Neural cell (in vitro differentiated cells): Measurements from ENCODE around the gene SAC3D1. TPM values are rescaled to one million over a fixed set of nuclear protein-coding genes. Genes with fewer than 3 reads are reported as not detected.

Experiments
- H2AFZ ChIP-seq: fragments of 200-600, 300-800 bp; sonication (generic), shearing (Covaris generic); 2 replicates; pipeline ENCODE4 v1.6.0; 2014; ENCODE audit warnings: low read depth, mild to moderate bottlenecking, antibody characterized with exemption, low read length, moderate library complexity
- H3F3A ChIP-seq: fragments of 200-600 bp; shearing (Covaris generic); 2 replicates; pipeline ENCODE4 v1.6.1; 2016; ENCODE audit warnings: mild to moderate bottlenecking, moderate library complexity, mixed read lengths, antibody characterized with exemption, low read length; ENCODE audit not compliant: insufficient read depth, poor library complexity, severe bottlenecking
- H3K27ac ChIP-seq: fragments of 200-600, 300-800 bp; sonication (generic), shearing (Covaris generic); 2 replicates; pipeline ENCODE4 v1.5.1; 2014; ENCODE audit warnings: mild to moderate bottlenecking, low read length, moderate library complexity
- H3K27me3 ChIP-seq: fragments of 300-800, 200-600 bp; sonication (generic), shearing (Covaris generic); 2 replicates; pipeline ENCODE4 v1.6.0; 2014; ENCODE audit warnings: mild to moderate bottlenecking, low read depth, low read length, moderate library complexity; ENCODE audit not compliant: insufficient read depth
- H3K36me3 ChIP-seq: fragments of 300-800, 200-600 bp; sonication (generic), shearing (Covaris generic); 2 replicates; pipeline ENCODE4 v1.5.1; 2014; ENCODE audit warnings: mild to moderate bottlenecking, antibody characterized with exemption, low read length, moderate library complexity; ENCODE audit not compliant: insufficient read depth
- H3K4me2 ChIP-seq: fragments of 300-800, 200-600 bp; sonication (generic), shearing (Covaris generic); 2 replicates; pipeline ENCODE4 v1.6.0; 2014; ENCODE audit warnings: mild to moderate bottlenecking, low read length
- H3K4me3 ChIP-seq: fragments of 300-800, 200-600 bp; sonication (generic), shearing (Covaris generic); 2 replicates; pipeline ENCODE4 v1.5.1; 2014; ENCODE audit warnings: mild to moderate bottlenecking, low read length, moderate library complexity
- H3K79me2 ChIP-seq: fragments of 200-600 bp; shearing (Covaris generic); replicated peaks from 2 replicates; pipeline ENCODE4 v1.6.0; 2014; ENCODE audit warnings: mild to moderate bottlenecking, low read length, moderate library complexity; ENCODE audit not compliant: insufficient read depth
- H3K9ac ChIP-seq: fragments of 300-800, 200-600 bp; sonication (generic), shearing (Covaris generic); 2 replicates; pipeline ENCODE4 v1.6.1; 2016; ENCODE audit warnings: mild to moderate bottlenecking, low read length, mixed read lengths
- H3K9me2 ChIP-seq: fragments of 200-600 bp; shearing (Covaris generic); 2 replicates; pipeline ENCODE4 v1.6.1; 2016; ENCODE audit warnings: mild to moderate bottlenecking, low read length, mixed read lengths; ENCODE audit not compliant: insufficient read depth
- H3K9me3 ChIP-seq: fragments of 200-600, 300-800 bp; sonication (generic), shearing (Covaris generic); 2 replicates; pipeline ENCODE4 v1.6.1; 2016; ENCODE audit warnings: mild to moderate bottlenecking, mixed run types, low read length, moderate library complexity, mixed read lengths
- H4K20me1 ChIP-seq: fragments of 200-600 bp; shearing (Covaris generic); 2 replicates; pipeline ENCODE4 v1.6.1; 2016; ENCODE audit warnings: mild to moderate bottlenecking, mixed run types; ENCODE audit not compliant: insufficient read depth
- EP300 ChIP-seq: fragments of 450-650 bp; conservative IDR thresholded peaks from 2 replicates; pipeline ENCODE4 v1.6.1; 2014; ENCODE audit warnings: antibody characterized with exemption, mild to moderate bottlenecking, moderate library complexity; ENCODE audit not compliant: poor library complexity, severe bottlenecking
- EZH2 ChIP-seq: fragments of 200-600, 300-800 bp; shearing (Covaris generic), sonication (generic); IDR thresholded peaks from 2 replicates; pipeline ENCODE4 v1.6.1; 2014; ENCODE audit warnings: antibody characterized with exemption, low read length, borderline replicate concordance, mild to moderate bottlenecking; ENCODE audit not compliant: insufficient read depth, poor library complexity, severe bottlenecking
- MXI1 ChIP-seq: fragments of 450-650 bp; conservative IDR thresholded peaks from 2 replicates; pipeline ENCODE4 v1.6.1; 2014; ENCODE audit warnings: antibody characterized with exemption, mild to moderate bottlenecking; ENCODE audit not compliant: poor library complexity, severe bottlenecking
- POLR2AphosphoS5 ChIP-seq: IDR thresholded peaks from 2 replicates; pipeline ENCODE4 v1.6.1; 2012
- RAD21 ChIP-seq: fragments of 450-650 bp; conservative IDR thresholded peaks from 2 replicates; pipeline ENCODE4 v1.6.1; 2014; ENCODE audit warnings: antibody characterized with exemption, mild to moderate bottlenecking, moderate library complexity
- SMC3 ChIP-seq: fragments of 450-650 bp; conservative IDR thresholded peaks from 2 replicates; pipeline ENCODE4 v1.6.1; 2014; ENCODE audit warnings: antibody characterized with exemption, mild to moderate bottlenecking, moderate library complexity; ENCODE audit not compliant: poor library complexity
- TAF1 ChIP-seq: IDR thresholded peaks from 2 replicates; pipeline ENCODE4 v1.6.1; 2012; ENCODE audit warnings: low read depth
- polyA plus RNA-seq: library from polyadenylated mRNA; depleted of rRNA; stranded (reverse); fragments of >200 nt; gene quantifications from 2 replicates; pipeline ENCODE4 v1.2.3, GENCODE V29; 2014
- TF ChIP-seq, protein P1 (sequence below): IDR thresholded peaks from 2 replicates; pipeline ENCODE4 v1.6.1; 2012; ENCODE audit warnings: borderline replicate concordance
- TF ChIP-seq, protein P2 (sequence below): fragments of 450-650 bp; IDR thresholded peaks from 2 replicates; pipeline ENCODE4 v1.5.1; 2014; ENCODE audit warnings: antibody characterized with exemption, mild to moderate bottlenecking, moderate library complexity; ENCODE audit not compliant: poor library complexity, severe bottlenecking

The SAC3D1 gene
- polyA plus RNA-seq, 1 donor from 2014 or later, result 23.5 TPM

DNA sequence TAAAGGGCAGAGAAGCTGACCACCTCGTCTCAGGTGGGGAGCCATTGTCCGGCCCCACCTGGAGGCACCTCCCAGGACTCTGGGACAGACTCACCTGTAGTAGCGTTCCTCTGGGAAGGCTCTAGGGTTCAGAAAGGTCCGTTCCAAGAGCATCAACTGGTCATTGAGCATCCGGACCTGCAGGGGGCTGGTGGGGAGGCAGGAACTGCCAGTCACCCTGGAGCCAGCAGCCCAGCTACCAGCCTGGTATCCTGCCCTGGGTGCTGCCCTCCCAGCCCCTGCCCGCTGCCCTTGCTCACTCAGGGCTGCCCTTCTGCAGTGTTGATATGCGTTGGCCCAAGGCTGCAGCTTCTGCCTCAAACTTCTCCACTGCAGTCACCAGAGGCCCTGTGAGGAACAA is 4.7 kb downstream of the SAC3D1 start:
- H3K9ac ChIP-seq, result no peak overlapping the region
- peaks cover 9% of the 10 kb centered on the region for H3K79me2 ChIP-seq
- H3K27ac ChIP-seq, result no peak overlapping the region
- H2AFZ ChIP-seq, result no peak overlapping the region
- H3K4me3 ChIP-seq, result no peak overlapping the region
- TF ChIP-seq, protein P1, sequence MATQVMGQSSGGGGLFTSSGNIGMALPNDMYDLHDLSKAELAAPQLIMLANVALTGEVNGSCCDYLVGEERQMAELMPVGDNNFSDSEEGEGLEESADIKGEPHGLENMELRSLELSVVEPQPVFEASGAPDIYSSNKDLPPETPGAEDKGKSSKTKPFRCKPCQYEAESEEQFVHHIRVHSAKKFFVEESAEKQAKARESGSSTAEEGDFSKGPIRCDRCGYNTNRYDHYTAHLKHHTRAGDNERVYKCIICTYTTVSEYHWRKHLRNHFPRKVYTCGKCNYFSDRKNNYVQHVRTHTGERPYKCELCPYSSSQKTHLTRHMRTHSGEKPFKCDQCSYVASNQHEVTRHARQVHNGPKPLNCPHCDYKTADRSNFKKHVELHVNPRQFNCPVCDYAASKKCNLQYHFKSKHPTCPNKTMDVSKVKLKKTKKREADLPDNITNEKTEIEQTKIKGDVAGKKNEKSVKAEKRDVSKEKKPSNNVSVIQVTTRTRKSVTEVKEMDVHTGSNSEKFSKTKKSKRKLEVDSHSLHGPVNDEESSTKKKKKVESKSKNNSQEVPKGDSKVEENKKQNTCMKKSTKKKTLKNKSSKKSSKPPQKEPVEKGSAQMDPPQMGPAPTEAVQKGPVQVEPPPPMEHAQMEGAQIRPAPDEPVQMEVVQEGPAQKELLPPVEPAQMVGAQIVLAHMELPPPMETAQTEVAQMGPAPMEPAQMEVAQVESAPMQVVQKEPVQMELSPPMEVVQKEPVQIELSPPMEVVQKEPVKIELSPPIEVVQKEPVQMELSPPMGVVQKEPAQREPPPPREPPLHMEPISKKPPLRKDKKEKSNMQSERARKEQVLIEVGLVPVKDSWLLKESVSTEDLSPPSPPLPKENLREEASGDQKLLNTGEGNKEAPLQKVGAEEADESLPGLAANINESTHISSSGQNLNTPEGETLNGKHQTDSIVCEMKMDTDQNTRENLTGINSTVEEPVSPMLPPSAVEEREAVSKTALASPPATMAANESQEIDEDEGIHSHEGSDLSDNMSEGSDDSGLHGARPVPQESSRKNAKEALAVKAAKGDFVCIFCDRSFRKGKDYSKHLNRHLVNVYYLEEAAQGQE, result no peak
- no peak for TF ChIP-seq POLR2AphosphoS5
- no peak for TF ChIP-seq SMC3
- TF ChIP-seq, protein P2, sequence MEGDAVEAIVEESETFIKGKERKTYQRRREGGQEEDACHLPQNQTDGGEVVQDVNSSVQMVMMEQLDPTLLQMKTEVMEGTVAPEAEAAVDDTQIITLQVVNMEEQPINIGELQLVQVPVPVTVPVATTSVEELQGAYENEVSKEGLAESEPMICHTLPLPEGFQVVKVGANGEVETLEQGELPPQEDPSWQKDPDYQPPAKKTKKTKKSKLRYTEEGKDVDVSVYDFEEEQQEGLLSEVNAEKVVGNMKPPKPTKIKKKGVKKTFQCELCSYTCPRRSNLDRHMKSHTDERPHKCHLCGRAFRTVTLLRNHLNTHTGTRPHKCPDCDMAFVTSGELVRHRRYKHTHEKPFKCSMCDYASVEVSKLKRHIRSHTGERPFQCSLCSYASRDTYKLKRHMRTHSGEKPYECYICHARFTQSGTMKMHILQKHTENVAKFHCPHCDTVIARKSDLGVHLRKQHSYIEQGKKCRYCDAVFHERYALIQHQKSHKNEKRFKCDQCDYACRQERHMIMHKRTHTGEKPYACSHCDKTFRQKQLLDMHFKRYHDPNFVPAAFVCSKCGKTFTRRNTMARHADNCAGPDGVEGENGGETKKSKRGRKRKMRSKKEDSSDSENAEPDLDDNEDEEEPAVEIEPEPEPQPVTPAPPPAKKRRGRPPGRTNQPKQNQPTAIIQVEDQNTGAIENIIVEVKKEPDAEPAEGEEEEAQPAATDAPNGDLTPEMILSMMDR, result no peak
- no peaks in the 10 kb centered on the region for H3K9me2 ChIP-seq
- no peaks in the 10 kb centered on the region for H3K36me3 ChIP-seq
- H3K27me3 ChIP-seq, result no peaks in the 10 kb centered on the region
- H4K20me1 ChIP-seq, result no peaks in the 10 kb centered on the region
- no peaks in the 10 kb centered on the region for H3K9me3 ChIP-seq
- H3K4me2 ChIP-seq, result no peak overlapping the region
- H3F3A ChIP-seq, result no peaks in the 10 kb centered on the region

DNA sequence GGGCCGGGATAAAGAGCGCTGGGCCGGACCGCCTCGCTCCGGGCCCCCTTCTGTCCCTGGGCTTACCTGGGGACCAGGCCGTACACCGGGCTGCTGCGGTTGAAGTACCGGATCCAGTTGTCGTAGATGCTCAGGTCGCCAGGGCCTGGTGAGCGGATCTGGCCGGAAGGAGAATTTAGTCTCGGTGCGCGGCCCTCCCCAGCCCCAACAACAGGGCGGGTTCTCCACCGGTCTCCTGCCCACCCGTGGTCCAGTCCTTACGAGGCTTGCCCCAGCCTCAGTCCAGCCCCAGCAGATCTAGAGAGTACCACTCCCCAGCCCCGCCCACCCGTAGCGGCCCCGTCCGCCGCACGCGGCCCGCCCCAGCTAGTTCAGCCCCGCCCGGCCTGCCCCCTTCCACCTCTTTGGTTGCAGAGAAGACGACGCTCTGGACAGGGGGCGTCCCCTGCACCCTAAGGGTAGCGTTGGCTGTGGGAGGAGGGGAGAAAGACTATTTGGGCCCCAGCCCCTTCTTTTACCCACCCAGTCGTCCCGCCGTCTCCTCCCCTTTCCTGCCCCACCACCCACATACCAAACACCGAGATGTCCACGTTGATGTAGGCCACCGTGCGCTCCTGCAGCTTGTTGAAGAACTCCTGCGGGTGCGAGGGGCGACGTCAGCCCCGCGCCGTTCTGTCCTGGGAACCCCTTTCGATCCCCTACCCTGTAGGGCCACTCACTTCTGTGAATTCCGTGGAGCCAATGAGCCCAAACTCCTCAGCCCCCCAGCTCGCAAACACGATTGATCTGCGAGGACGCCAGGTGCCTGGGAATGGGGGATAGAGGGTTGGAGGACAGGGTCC is 6.8 kb downstream of the SAC3D1 start:
- no peaks in the 10 kb centered on the region for H3K36me3 ChIP-seq
- H3K9ac ChIP-seq, result no peak overlapping the region
- no peak overlapping the region for H3K4me3 ChIP-seq
- no peaks in the 10 kb centered on the region for H3K9me2 ChIP-seq
- TF ChIP-seq EP300, result no peak
- TF ChIP-seq, protein P2, result no peak
- no peak for TF ChIP-seq RAD21
- TF ChIP-seq EZH2, result no peak
- TF ChIP-seq SMC3, result no peak
- TF ChIP-seq MXI1, result no peak
- TF ChIP-seq POLR2AphosphoS5, result no peak
- TF ChIP-seq TAF1, result no peak
- TF ChIP-seq, protein P1, result no peak
- no peak overlapping the region for H2AFZ ChIP-seq
- no peaks in the 10 kb centered on the region for H4K20me1 ChIP-seq
- H3K27me3 ChIP-seq, result no peaks in the 10 kb centered on the region
- H3K4me2 ChIP-seq, result no peak overlapping the region
- no peak overlapping the region for H3K27ac ChIP-seq
- no peaks in the 10 kb centered on the region for H3K9me3 ChIP-seq
- peaks cover 3% of the 10 kb centered on the region for H3K79me2 ChIP-seq
- no peaks in the 10 kb centered on the region for H3F3A ChIP-seq
